ENCODE results near the gene GDAP1L1.

GDAP1L1 gene

GRCh38 chr20:44280387-44280786 lies 33.3 kb downstream of the GDAP1L1 start:
- TF ChIP-seq CTCF (conservative IDR thresholded peaks at IDR 0.05) (no peak), ZFX (IDR thresholded peaks at IDR 0.05) (no peak)
- H3K27ac ChIP-seq = no peak overlapping the region

- TF ChIP-seq CTCF (conservative IDR thresholded peaks at IDR 0.05) = no peak
- no peak for TF ChIP-seq ZFX (IDR thresholded peaks at IDR 0.05)
- no peak overlapping the region for H3K27ac ChIP-seq
Observed at GRCh38 chr20:44282192-44282591, 35.1 kb downstream of the GDAP1L1 start.

- no peak overlapping the region for H3K27ac ChIP-seq
- TF ChIP-seq CTCF (conservative IDR thresholded peaks at IDR 0.05) = no peak
- TF ChIP-seq ZFX (IDR thresholded peaks at IDR 0.05) = no peak
Observed at GRCh38 chr20:44284032-44284431, 36.9 kb downstream of the GDAP1L1 start.

- H3K27ac ChIP-seq = no peak overlapping the region
- no peak for TF ChIP-seq CTCF (conservative IDR thresholded peaks at IDR 0.05)
- TF ChIP-seq ZFX (IDR thresholded peaks at IDR 0.05) = no peak
Observed at GRCh38 chr20:44287272-44288097, 40.4 kb downstream of the GDAP1L1 start.

GRCh38 chr20:44288252-44288651 lies 41.1 kb downstream of the GDAP1L1 start:
- TF ChIP-seq ZFX (IDR thresholded peaks at IDR 0.05) = no peak
- TF ChIP-seq CTCF (conservative IDR thresholded peaks at IDR 0.05) = no peak
- no peak overlapping the region for H3K27ac ChIP-seq

- H3K27ac ChIP-seq = no peak overlapping the region
- TF ChIP-seq ZFX (IDR thresholded peaks at IDR 0.05) = no peak
- TF ChIP-seq CTCF (conservative IDR thresholded peaks at IDR 0.05) = no peak
Observed at GRCh38 chr20:44291754-44292153, 44.6 kb downstream of the GDAP1L1 start.

GRCh38 chr20:44296011-44296410 lies 48.9 kb downstream of the GDAP1L1 start:
- no peak overlapping the region for H3K27ac ChIP-seq

More at GRCh38 chr20:44296011-44296410, 48.9 kb downstream of the GDAP1L1 start:
- TF ChIP-seq CTCF (conservative IDR thresholded peaks at IDR 0.05) (no peak), ZFX (IDR thresholded peaks at IDR 0.05) (no peak)
